ENCODE results near the gene TREML2.

DNA sequence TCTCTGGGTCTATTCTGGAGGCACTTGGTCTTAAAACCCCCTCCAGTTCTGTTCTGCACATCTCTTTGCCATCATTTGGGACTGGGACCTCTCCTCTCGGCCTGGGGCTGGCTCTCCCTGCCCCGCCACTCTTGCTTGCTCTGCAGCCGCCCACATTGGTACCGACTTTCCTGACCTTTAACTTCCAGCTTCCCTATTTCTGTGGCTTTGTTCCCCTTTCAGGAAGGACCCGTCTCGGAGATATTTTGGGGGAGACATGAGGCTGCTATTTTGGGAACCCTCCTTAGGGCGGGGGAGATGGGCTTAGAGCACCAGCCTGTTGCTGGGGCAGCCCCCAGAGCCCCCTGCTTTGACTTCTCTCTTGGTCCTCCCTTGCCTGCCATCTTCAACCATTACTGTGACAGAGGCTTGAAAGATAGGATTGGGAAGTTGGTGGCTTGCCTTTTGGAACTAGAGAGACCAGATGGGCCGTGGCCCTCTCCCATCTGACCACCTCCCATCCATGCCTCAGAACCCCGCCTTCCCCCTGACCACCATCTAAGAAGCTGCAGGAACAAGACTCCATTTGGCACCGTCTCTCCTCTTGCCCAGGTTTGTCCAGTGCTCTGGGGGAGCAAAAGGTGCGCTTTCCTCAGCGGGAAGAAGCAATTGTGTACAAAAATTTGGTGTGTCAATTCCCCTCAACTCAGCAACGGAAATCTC, 38.9 kb downstream of the TREML2 start:
- TF ChIP-seq ZNF274 (IDR thresholded peaks at IDR 0.05; ENCODE audit: low read depth, low read length), result no peak
- TF ChIP-seq YY1 (IDR thresholded peaks at IDR 0.05; ENCODE audit: insufficient read depth, insufficient read length), result no peak
